MCF 10A (cell line): Measurements from ENCODE around the gene CFAP68. TPM values are rescaled to one million over a fixed set of nuclear protein-coding genes. Genes with fewer than 3 reads are reported as not detected.

Source experiments
- BruUV-seq: library from RNA; stranded (reverse); fragments of 400-500 nt; replicated peaks from 2 replicates; lab custom pipeline; 2021; lab: Mats Ljungman, UMichigan
- CTCF ChIA-PET: fragments of 300-600 bp; sonication (Branson Sonifier 250); formaldehyde crosslinking; extraction: SDS; loops from one replicate; lab custom pipeline; 2021; ENCODE audit warnings: antibody characterized with exemption, inconsistent platforms; lab: Yijun Ruan, JAX
- POLR2A ChIA-PET: fragments of 300-600, 350-650 bp; sonication (Branson Sonifier 250); formaldehyde crosslinking; extraction: SDS; loops from one replicate; lab custom pipeline; 2020; ENCODE audit warnings: antibody characterized with exemption, inconsistent platforms; lab: Yijun Ruan, JAX
- DNase-seq: peaks from one replicate; pipeline ENCODE4 v3.0.0-alpha.2; 2018; ENCODE audit not compliant: unreplicated experiment
- H3K27ac Mint-ChIP-seq: one replicate; pipeline ENCODE4 v1.8.0; 2022; ENCODE audit warnings: mild to moderate bottlenecking, low read depth, mixed read lengths; ENCODE audit not compliant: unreplicated experiment
- H3K27me3 Mint-ChIP-seq: one replicate; pipeline ENCODE4 v1.8.0; 2022; ENCODE audit warnings: mixed read lengths; ENCODE audit not compliant: insufficient read depth, unreplicated experiment
- H3K36me3 Mint-ChIP-seq: one replicate; pipeline ENCODE4 v1.8.0; 2022; ENCODE audit warnings: mild to moderate bottlenecking, moderate library complexity, mixed read lengths; ENCODE audit not compliant: insufficient read depth, unreplicated experiment
- H3K4me1 Mint-ChIP-seq: one replicate; pipeline ENCODE4 v1.8.0; 2022; ENCODE audit warnings: mixed read lengths; ENCODE audit not compliant: insufficient read depth, unreplicated experiment
- H3K4me3 Mint-ChIP-seq: one replicate; pipeline ENCODE4 v1.8.0; 2022; ENCODE audit warnings: mild to moderate bottlenecking, moderate library complexity, mixed read lengths; ENCODE audit not compliant: unreplicated experiment
- H3K9me3 Mint-ChIP-seq: one replicate; pipeline ENCODE4 v1.8.0; 2022; ENCODE audit warnings: mixed read lengths; ENCODE audit not compliant: unreplicated experiment
- CTCF ChIP-seq: fragments of 200-600 bp; IDR thresholded peaks from one replicate; pipeline ENCODE4 v1.8.0; 2022; ENCODE audit warnings: antibody characterized with exemption, mild to moderate bottlenecking; ENCODE audit not compliant: unreplicated experiment
- intact Hi-C: fragments of 100-400 bp; cut with micrococcal nuclease; formaldehyde crosslinking; loops from 2 replicates; pipeline ENCODE4 v1.14.1; 2022
- total RNA-seq: library from RNA; stranded (reverse); gene quantifications from 2 replicates; pipeline ENCODE4 v1.2.3, GENCODE V29; 2022

The CFAP68 gene
- total RNA-seq, 1 experiment from 2014 or later = 33.6 TPM

- Mint-ChIP-seq H3K36me3 (peaks cover 57% of the 10 kb centered on the region), H3K27me3 (no peaks in the 10 kb centered on the region), H3K9me3 (no peaks in the 10 kb centered on the region), H3K27ac (no peak overlapping the region), H3K4me3 (no peak overlapping the region), H3K4me1 (no peaks in the 10 kb centered on the region)
- intact Hi-C loops = no loop called here
- no peak for TF ChIP-seq CTCF
- BruUV-seq = no TSS peak
- DNase-seq = no peak
- CTCF ChIA-PET = interaction anchor here (0.7 to 1.0 kb wide), 2 partner anchors 19 to 410 kb away, joined by 3 to 5 read pairs; no protein-coding TSS in a partner anchor
- POLR2A ChIA-PET = interaction anchor here (6.1 kb wide), 1 partner anchor 10 kb away, joined by 29 read pairs; the partner anchor contains the start of gene ALG9
Observed at GRCh38 chr11:111860257-111860656, 19.1 kb upstream of the CFAP68 start.

- Mint-ChIP-seq H3K9me3 (no peaks in the 10 kb centered on the region), H3K4me3 (peak overlapping the region; percentile 96), H3K27ac (peak overlapping the region; percentile 57), H3K36me3 (peaks cover 41% of the 10 kb centered on the region), H3K27me3 (no peaks in the 10 kb centered on the region), H3K4me1 (peaks cover 12% of the 10 kb centered on the region)
- ChIA-PET CTCF (interaction anchor here (0.6 to 5.5 kb wide), 14 partner anchors 10 to 667 kb away, joined by 3 to 35 read pairs (median 4); no protein-coding TSS in a partner anchor), POLR2A (interaction anchor here (0.7 to 3.5 kb wide), 22 partner anchors 10 to 268 kb away, joined by 3 to 29 read pairs (median 6); partner anchors contain the start of genes CFAP68, DLAT, PPP2R1B and SIK2)
- DNase-seq = no peak
- TF ChIP-seq CTCF = no peak
- intact Hi-C loops = loop anchor here (10.0 kb wide), 1 partner anchor 295 kb away; the partner anchor contains the start of genes IL18 and TEX12
- BruUV-seq = no TSS peak
Observed at GRCh38 chr11:111870113-111870512, 9.2 kb upstream of the CFAP68 start.

GRCh38 chr11:111870522-111870885 lies 8.8 kb upstream of the CFAP68 start:
- no peak for TF ChIP-seq CTCF
- no peak for DNase-seq
- Mint-ChIP-seq H3K36me3 (peaks cover 37% of the 10 kb centered on the region), H3K27me3 (no peaks in the 10 kb centered on the region), H3K9me3 (no peaks in the 10 kb centered on the region), H3K27ac (peak overlapping the region; percentile 57), H3K4me3 (peak overlapping the region; percentile 96), H3K4me1 (peaks cover 12% of the 10 kb centered on the region)
- ChIA-PET CTCF (interaction anchor here (0.6 to 5.5 kb wide), 14 partner anchors 10 to 667 kb away, joined by 3 to 35 read pairs (median 4); no protein-coding TSS in a partner anchor), POLR2A (interaction anchor here (0.7 to 3.5 kb wide), 27 partner anchors 9 to 567 kb away, joined by 3 to 29 read pairs (median 6); partner anchors contain the start of genes CFAP68, DLAT, NKAPD1 and PIH1D2)
- intact Hi-C loops = loop anchor here (10.0 kb wide), 1 partner anchor 294 kb away; the partner anchor contains the start of genes IL18 and TEX12
- BruUV-seq = TSS peak; percentile 16
